Measurements from ENCODE around the gene SLA2.

GRCh38 chr20:36646678-36647077 lies 682 bp upstream of the SLA2 start:
- TF ChIP-seq POLR2AphosphoS5 (IDR thresholded peaks at IDR 0.05; ENCODE audit: low read depth, low read length), result no peak
- TF ChIP-seq PAX5 (IDR thresholded peaks at IDR 0.05; ENCODE audit: insufficient read depth, low read length, severe bottlenecking), result no peak
- no peak for TF ChIP-seq POLR2A (IDR thresholded peaks at IDR 0.05; ENCODE audit: low read depth, low read length)
- TF ChIP-seq TAF1 (IDR thresholded peaks at IDR 0.05; ENCODE audit: low read depth, low read length), result no peak
